ENCODE results near the gene ZNF492. TPM values are rescaled to one million over a fixed set of nuclear protein-coding genes. Genes with fewer than 3 reads are reported as not detected.
"Not testable (repeated sequence)": the region's sequence is repeated elsewhere in the genome, so short reads cannot be mapped to it uniquely, and the experiment has no call there.

ZNF492 gene
- polyA plus RNA-seq, 5 donors = 2.0 to 4.6 (median 2.2) TPM

- no peak for DNase-seq
Observed at GRCh38 chr19:22616659-22617058, 17.5 kb upstream of the ZNF492 start.

DNA sequence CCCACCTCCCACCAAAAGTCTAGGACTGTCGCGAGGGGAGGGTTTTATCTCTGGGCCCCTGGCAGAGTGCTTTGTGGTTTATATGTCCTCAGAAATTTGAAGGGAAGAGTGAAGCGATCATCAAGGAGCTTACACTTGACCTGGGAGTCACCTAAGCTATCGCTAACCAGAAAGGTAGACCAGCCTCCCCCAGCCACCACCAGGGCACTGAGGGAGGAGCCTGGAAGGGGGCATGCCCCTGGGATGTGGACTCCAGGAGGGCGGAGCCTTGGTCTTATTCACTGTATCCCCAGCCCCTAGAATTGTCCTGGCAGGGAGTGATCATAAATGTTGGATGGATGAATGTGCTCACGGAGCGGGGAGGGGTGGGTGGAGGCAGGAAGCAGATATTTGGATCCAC lies 16.9 kb upstream of the ZNF492 start:
- DNase-seq = not testable (repeated sequence)

DNA sequence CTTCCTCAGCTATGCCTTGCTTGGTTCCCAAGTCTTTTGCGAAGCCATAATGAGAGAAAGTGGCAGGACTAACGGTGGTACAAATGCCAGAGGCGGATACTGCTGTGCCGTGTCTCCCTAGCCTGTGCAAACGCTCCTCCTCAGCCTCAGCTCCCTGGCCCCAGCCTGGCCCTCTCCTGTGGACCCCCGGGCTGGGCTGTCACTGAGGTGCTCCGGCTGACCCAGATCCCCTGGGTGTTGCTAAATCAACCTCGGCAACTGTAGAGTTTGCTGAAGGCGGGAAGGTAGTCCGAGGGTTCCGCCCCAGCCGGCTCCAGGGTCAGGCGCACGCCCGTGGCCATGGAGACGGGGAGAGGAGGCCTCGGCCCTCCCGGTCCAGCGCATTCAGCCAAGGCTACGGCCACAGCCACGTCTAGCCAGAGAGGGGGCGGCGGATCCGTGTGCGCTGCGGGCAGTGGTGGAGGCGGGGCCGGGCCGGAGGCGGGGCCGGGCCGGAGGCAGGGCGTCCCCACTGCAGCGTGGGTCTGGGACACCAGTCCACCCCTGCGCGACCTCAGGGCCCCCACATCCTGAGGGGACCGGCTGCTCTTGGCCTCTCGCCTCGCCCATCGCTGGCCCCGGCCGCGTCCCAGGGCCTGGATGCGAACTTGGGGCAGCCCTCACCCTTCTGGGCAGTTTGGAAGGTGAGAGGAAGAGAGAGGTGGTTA lies 16.4 kb upstream of the ZNF492 start:
- no peak for DNase-seq

DNA sequence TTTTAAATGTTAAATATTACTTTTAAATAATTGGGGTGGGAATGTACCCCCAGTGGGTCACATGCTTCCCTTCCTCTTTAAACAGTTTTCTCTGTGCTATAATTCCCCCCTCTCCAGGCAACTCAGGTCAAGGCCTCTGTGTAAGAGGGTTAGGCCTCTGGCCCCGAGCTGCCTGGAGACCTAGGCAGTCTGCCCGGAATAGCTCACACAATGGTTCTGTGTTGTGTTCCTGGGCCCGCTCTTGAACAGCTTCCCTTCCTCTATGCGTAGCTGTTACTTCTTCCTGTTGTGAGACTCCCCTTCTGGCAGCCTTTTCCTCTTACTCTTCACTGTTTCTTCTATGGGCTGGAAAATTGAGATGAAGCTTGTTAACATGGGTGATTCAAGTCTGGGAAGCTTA lies 14.8 kb upstream of the ZNF492 start:
- DNase-seq = no peak

DNA sequence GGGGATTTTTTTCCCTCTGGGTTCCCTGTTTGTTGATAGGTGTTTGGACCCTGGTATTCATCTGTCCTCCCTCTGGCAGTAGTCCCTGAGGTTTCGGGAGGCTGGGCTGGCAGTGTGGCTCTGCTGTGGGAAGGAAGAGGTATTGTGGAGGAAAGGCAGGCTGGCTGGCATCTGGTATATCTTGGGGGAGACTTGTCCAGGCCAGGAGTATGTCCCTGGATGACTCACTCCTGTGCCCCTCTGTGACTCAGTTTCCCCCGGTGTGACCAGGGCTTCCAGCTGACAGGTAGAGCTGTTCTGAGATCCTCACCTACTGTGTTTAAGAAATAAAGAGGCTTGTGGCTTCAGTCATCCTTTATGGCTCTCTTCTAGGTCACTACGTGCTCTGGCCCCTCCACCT lies 14.2 kb upstream of the ZNF492 start:
- DNase-seq = no peak

GRCh38 chr19:22620401-22620800 lies 13.7 kb upstream of the ZNF492 start:
- no peak for DNase-seq

GRCh38 chr19:22620912-22621311 lies 13.2 kb upstream of the ZNF492 start:
- no peak for DNase-seq

DNA sequence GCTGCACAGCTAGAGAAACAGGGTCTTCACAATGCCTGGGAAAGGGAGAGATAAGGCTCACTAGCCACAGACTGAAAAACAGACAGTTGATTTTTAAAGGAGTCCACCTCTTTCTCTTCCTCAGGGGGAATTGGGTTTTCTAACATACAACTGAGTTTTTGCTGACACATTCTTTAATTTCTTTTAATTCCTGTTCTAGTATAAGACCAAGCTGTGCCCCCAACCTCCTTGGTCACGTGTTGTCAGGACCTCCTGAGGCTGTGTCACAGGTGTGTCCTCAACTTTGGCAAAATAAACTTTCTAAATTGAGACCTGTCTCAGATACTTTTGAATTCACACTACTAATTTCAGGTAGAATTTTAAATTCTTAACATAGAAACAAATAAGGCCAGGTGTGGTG lies 12.1 kb upstream of the ZNF492 start:
- DNase-seq = no peak

- no peak for DNase-seq
Observed at GRCh38 chr19:22622901-22623840, 11.0 kb upstream of the ZNF492 start.

- no peak for DNase-seq
Observed at GRCh38 chr19:22623841-22624221, 10.3 kb upstream of the ZNF492 start.

GRCh38 chr19:22625266-22626035 lies 8.7 kb upstream of the ZNF492 start:
- no peak for DNase-seq

GRCh38 chr19:22627526-22627925 lies 6.6 kb upstream of the ZNF492 start:
- DNase-seq = no peak

DNA sequence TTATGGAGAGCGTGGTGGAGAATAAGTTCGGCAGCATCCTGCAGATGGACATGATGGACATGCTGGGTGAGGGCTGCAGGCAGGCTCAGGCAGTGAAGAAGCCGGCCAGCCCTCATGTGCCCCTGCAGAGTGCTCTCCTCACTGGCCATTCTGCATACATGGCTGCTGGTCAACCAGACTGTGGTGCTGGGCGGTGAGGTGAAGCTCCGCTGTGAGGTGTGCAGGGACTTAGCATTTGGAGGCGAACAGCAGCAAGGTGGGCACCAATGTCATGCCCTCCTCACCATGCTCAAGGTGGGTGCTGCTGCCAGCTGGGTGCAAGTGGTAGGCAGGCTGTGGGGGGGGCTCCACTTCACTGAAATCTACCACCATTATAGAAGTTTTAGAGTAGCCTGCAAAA lies 5.7 kb upstream of the ZNF492 start:
- no peak for DNase-seq

DNA sequence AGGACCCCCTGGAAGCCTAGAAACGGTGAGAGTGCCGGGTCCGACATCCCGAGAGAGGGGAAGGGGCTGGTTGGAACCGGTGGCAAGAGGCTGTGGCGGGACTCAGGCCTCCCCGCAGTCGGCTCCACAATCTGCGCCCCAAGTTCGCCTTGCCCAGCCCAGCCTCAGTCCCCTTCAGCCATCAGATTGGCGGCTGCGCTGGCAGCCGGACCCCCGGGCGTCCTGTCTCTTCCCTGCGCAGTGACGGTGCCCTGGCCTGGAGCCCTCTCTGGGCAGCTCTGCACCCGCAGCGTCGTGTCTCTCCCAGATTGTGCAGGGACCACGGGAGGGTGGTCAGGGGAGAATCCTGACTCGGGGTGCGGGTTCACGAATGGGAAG lies 315 bp downstream of the ZNF492 start:
- no peak for DNase-seq

GRCh38 chr19:22685493-22685892 lies 51.4 kb downstream of the ZNF492 start:
- DNase-seq = not testable (repeated sequence)

- not testable (repeated sequence) for DNase-seq
Observed at GRCh38 chr19:22702661-22703060, 68.5 kb downstream of the ZNF492 start.

- not testable (repeated sequence) for DNase-seq
Observed at GRCh38 chr19:22703096-22703495, 69.0 kb downstream of the ZNF492 start.

DNA sequence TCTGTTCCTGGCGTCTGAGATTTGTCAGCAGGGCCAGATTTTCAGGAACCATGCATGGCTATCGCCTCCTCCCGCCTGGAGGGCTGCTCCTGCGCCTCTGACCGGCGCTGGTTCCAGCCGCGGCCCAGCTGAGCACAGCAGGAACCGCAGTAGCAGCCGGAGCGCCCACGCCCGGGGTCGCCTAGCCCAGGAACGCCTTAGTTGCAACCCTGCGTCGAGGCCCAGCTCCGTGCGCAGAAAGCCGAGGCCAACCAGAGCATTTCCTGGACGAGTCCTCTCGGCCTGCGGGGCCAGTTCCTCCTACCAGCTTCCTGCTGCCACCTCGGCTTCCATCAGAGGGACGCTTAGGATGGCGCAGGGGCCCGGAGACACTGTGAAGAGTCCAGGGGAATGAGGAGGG lies 74.9 kb downstream of the ZNF492 start:
- DNase-seq = no peak

All from right lung (tissue), 5 donors.